HG03135 (cell line): ENCODE data around the gene SMARCC1.

Experiments
- ATAC-seq: cut with Tn5 transposase; IDR thresholded peaks from one replicate; pipeline ENCODE4 v1.9.1; 2021; ENCODE audit warnings: mild to moderate bottlenecking, moderate library complexity; ENCODE audit not compliant: unreplicated experiment

The SMARCC1 gene

DNA sequence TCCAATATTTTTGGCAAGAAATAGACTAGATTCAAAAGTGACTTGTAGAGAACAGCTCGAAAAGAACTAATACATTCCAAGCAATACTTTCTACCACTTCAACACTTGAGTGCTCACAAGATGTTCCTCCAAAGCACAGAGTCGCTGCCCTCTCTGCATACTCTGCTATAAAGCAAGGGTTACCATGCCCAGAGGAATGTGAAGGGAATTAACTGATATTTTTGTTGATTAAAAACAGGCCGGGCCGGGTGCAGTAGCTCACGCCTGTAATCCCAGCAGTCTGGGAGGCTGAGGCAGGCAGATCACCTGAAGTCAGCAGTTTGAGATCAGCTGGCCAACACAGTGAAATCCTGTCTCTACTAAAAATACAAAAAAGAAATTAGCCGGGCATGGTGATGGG is 145.5 kb downstream of the SMARCC1 start:
- no peak for ATAC-seq

DNA sequence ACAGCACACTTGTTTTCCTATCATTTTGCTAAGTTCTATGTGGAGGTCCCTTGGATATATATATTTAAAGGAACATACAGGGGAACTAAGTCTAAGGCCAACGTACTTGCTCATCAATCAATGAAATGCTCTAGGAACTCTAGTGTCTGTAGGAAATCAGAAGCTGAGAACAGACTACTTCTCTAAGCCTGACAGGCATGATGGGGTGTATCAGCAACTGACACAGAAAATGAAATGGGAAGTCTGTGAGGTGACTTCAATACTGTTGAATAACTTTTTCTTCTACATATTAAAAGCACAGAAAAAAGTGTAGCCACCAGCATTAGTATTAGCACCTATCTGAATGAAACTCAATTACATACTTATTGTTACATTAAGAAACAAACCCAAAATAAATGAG is 146.2 kb downstream of the SMARCC1 start:
- ATAC-seq = no peak

DNA sequence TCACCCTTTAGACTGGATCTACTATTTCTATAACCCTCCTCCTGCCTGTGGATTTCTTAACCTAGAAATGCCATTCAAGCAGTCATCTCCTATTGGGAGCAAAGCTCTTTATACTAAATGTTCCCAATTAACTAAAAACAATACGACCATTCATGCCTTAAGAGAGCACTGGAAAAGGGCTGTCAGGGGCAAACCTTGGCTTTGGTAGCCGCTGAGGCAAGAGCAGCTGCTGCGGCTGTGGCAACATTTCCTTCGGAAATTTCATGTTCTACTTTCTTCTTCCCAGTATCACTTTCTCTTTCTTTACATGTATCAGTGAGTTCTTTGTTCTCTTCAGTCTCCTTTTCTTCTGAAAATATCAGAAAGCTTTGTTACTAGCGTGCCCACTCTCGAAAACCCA is 146.7 kb downstream of the SMARCC1 start:
- no peak for ATAC-seq

DNA sequence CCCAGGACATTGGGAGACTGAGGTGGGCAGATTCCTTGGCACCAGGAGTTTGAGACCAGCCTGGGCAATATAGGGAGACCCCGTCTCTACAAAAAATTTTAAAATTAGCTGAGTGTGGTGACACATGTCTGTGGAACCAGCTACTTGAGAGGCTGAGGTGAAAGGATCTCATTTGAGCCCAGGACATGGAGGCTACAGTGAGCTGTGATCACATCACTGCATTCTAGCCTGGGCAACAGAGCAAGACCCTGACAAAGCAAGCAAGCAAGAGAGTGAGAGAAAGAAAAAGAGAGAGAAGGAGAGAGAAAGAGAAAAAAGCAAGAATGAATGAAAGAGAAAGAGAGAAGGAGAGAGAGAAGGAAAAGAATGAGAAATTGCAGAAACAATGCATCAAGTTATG is 150.9 kb downstream of the SMARCC1 start:
- no peak for ATAC-seq

DNA sequence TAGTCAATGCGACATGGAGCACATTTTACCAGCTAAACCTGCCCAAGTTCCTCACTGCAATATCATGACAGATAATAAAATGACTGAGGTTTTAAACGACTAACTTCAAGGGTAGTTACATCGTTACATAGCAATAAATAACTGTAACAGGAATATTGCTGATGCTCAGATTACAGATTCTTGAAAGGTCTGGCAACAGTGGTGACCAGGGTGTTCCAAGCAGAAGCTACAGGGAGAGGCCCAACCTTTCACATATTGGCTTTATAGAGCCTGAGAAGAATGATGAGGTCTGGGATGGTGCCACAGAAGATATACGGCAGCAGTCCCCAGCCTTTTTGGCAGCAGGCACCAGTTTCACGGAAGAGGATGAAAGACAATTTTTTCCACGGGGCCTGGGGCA is 151.9 kb downstream of the SMARCC1 start:
- no peak for ATAC-seq

DNA sequence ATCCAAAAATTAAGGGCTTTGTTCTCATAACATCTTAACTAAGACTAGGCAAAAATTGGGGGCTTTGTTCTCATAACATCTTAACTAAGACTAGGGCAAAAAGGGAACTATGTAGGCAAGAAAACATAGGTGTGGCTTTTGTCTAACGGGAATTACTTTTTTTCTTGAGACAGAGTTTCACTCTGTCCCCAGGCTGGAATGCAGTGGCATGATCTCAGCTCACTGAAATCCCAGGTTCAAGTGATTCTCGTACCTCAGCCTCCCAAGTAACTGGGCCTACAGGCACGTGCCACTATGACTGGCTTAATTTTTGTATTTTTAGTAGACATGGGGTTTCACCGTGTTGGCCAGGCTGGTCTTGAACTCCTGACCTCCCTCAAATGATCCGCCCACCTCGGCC is 153.3 kb downstream of the SMARCC1 start:
- no peak for ATAC-seq

DNA sequence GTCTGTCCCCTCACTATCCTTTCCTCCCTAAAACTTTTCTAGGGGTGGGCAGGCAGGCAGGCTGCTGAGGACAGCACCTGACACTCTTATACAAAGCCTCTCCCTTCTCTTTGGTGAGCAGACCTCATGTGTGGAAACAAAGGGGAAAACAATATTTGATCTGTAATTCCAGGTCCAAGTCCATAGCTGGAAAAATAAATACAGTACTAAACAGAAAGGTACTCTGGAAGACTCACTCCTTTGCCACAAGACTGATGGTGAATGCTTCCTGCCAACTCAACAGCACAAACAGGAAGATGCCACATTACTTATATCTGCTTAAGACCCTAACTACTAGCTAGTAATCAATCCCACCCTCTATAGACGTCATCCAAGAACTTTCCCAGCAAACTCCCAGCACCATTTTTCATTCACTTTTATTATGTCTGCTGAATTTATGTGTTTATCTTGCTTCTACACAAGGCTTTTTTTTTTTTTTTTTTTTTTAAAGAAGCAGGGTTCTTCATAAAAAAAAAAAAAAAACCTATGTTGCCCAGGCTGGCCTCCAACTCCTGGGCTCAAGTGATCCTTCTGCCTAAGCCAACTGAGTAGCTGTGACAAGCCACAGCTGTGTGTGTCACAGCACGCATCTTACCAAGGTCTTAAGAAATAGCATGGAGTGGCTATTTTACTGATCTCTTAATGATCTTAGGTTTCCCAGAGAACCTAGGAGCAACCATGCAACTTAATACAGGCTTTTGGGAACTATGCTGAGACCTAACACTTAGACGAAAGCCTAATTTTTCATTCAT is 158.8 kb downstream of the SMARCC1 start:
- ATAC-seq = no peak

DNA sequence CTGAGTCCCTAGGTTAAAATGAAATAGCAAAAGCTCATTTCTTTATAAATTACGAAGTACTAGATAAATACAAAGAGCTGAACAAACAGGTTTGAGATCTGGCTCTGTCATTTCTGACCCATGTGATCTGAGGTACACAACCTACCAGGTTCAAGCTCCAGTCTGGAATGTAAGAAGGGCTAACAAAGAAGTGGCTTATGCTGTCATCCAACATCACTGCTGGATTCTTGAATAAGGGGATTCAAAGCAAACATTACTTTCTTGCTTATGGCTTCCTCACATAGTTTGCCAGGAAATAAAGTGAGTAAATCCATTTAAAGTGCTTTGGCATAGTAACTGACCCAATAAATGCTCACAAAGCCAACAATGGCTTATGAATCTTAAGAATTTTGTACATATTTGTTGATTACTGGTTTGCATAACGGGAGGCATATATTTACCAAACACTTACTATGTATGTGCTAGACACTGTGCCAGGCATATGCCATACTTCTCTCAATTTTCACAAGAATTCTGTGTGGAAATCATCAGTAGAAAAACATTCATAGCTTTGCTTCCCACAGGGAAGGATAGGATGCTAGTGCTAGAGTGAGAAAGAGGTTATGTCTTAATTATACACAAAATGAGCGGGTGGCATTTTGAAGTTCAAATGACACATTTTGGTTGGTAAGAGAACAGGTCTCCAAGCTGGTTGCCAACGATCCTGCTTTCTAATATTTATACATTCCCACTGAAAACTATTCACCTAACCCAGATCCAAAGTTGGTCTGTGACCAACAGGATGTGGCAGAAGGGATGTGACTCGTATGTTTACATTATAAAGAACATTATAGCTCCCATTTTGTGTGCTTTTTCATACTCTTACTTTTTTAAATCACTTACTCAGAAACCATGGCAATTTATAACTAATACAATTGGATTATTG is 164.3 kb downstream of the SMARCC1 start:
- no peak for ATAC-seq

DNA sequence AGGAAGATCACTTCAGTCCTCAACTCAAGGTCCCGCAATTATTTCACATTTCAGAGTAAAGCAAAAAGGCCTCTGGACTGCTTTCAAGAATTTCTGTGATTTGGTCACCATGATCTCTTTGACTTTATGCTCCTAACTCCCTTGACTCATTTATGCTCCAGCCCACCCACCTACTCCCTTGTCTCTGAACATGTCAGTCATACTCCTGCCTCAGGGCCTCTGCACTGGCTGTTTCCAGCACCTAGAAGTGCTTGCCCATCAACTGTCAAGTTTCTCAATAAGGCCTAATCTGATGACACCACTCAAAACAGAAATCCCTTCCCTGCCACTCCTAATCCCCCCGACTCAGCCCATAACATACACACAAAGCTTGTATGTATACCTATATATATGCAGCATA is 166.9 kb downstream of the SMARCC1 start:
- ATAC-seq = no peak

DNA sequence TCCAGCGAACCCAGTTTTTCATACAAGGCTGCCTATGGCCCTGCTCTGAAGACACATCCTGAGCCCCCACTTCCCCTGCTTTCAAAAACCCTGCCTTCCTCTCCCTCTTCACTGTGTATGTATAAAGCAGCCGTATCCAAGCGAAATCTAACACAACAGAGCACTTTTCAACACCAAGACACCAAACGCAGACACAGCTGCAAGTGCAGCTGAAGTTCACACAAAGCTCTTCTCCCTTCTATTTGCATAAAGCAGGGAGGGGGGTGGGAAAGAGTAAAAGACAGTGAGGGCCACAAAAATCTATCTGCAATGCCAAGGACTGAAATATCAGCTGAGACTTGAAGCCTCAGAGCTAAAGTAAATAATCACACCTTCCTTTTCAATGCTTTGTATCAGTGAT is 168.0 kb downstream of the SMARCC1 start:
- ATAC-seq = no peak

DNA sequence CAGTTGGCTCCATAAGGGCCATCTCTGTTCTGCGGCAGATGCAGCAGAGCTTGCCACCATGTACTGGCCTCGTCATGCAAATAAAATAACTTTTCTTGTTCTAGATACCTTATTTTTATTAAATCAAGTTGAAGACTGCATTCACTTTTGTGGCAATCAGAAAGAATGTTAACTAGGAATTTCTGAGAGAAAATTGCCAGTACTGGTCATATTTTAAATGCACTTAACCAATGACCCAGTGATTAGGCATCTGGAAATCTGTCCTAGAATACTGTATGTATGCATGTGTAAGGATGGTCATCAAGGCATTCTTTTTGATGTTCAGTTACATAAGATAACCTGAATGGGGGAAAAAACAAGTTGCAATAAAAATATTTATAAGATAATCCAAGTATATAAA is 168.8 kb downstream of the SMARCC1 start:
- ATAC-seq = no peak

DNA sequence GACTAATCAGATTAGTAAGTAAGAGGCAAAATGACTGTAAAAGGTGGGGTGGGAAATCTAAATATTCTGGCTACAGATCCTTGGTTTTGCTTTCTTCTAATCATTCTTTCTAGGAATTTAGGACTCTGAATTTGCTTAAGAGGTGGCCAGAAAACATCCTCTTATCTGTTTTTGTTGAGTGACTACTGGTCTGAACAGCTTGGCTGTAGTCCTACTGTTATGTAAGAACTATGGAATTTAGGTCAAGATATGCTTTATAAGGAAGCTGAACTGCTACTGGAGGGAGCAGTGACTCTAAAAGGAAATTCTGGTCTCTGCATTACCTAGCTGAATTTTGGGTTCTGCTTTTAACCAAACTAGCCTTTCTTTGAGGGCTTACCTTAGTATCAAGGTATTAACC is 169.5 kb downstream of the SMARCC1 start:
- no peak for ATAC-seq

DNA sequence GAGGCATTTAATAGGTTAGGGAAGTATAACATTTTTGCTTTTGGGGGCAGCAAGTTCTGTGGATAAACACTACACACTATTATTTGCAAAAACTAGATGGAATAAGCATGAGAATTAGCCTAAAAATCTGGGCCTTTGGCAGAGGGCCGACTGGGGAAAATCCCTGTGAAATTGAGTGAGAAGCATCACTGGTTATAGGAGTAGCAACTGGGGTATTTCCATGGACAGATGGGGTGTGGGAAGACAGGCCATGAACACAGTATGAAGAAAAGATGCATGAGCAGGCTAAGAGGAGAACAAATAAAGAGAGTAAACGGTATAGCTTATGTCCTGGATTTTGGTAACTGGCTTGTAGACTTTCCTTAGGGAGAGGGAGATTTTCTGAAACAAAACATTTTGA is 170.1 kb downstream of the SMARCC1 start:
- no peak for ATAC-seq

DNA sequence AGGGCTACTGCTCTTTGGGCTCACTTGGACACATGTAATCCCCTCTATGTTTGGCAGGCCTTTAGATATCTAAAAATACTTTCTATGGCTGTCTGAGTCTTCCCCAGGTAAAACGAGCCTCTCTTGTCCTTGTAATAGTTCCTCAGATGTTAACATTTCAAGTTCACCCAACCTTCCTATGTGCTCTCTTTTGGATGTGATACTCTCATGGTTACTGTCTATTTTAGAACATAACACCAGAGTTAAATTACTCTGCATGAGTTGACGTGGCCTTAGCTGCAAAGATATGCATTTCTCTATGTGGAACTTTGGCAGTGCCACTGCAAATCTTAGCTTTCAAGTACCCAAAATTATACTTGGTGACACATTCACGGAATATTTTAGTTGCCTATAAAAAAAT is 171.1 kb downstream of the SMARCC1 start:
- no peak for ATAC-seq

DNA sequence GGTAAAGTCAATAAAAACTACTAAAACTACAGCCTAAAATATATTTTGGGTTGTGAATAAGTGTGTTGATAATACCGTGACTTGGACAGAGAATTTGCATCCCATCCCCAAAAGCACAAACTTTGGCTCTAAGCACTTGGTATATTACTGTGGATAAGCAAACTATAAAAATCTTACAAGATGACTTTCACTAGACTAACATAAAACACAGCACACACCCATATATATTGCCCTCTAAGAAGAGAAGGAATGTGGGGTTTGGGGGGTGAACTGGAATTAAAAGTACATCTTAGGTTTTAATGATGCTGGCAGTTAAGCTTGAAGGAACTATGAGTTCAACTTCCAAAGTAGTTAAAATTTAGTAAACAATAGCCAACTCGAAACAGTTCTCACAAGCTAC is 174.4 kb downstream of the SMARCC1 start:
- ATAC-seq = no peak

DNA sequence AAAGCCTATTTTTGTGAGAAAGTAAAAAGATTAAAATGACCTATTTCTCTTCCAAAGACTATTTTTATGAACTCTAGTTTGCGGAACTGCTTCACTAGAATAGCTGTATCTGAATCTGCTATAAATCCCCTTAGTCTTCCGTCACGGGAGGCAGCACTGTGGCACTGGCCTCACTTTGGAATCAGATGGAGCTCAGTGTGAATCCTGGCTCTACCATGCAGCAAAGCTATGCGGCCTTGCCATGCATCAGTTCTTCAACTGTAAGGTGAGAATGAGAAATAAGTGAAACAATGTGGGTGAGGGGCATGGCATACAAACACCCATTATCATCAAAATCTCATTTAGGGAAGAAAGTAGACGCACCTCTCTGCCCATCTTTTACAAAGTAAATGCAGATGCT is 175.5 kb downstream of the SMARCC1 start:
- no peak for ATAC-seq

DNA sequence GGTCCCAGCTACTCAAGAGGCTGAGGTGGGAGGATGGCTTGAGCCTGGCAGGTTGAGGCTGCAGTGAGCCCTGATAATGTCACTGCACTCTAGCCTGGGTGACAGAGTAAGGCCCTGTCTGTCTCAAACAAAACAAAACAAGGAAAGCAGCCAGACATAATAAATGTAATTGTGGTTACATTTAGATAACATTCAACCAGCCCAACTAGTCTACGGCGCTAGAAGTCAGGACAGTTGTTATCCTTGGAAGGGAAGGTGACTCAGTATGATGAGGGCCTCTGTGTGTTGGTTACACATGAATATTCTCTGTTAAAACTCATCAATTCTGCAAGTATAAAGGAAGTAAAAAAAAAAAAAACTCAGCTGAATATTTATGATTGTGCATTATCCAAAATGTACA is 176.0 kb downstream of the SMARCC1 start:
- no peak for ATAC-seq

DNA sequence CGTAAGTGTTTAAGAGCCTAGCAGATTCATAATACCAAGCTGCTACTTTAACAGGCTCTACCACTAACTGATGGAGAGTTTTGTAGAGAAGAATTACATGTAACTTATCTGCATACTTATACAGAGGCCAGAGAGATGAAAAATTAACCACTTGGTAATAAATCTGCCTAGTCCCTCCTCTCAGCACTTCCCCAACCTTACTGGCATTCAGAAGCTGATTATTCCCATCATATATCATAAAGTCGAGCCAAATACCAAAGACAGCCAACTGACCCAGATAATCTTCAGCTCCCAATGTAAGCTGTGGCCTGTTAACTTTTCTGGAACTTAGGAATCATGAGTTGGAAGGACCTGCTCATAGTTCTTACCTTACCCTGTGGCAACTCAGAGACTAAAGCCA is 177.5 kb downstream of the SMARCC1 start:
- ATAC-seq = no peak

DNA sequence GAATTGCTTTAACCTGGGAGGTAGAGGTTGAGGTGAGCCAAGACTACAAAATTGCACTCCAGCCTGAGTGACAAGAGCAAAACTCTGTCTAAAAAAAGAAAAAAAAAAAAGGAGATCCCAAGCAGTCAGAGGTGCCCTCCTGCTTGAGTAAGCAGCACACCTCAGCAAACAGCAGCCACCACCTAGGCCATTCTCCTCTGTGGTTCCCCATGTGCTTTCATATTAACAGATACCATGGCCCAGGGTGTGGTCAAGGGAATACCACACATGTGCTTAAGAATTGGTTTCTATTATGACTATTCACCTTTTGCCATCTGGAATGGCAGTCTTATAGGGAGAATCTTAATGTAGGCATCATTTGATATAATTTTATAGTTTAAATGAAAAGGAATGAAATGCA is 178.4 kb downstream of the SMARCC1 start:
- no peak for ATAC-seq

DNA sequence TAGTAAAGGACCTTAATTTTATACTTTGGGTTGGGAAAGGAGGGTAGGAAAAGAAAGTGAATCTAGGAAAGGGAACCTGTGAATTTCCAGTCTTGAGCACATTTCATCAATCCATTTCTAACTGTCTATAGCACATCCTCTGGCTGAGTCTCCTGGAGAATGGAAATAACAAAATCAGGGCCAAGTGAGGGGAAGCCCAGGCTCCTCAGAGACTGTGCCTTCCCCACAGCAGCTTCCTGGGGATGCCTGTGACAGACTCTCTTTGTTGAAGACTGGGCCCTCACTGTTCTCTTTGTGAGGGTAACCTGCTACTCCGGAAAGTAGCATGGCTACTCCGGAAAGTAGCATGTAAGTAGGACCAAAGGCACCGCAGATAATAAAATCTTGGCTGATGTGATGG is 180.4 kb downstream of the SMARCC1 start:
- ATAC-seq = no peak

DNA sequence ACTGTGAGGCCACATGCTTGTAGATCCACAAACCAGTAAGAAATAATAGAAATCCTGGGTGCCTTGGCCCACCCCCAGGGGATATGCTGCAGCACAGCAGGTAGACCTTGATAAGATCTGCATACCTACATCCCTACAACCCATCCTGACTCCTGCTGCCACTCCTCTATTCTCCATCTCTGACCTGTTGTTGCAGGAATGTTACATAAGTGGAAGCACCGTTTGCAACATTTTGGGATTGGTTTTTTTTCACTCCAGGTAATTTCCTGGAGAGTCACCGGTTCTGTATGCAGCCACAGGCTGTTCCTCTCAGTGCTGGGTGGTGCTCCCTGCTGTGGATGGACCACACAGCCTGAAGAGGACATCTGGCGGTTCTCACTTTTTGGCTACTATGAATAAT is 186.9 kb downstream of the SMARCC1 start:
- ATAC-seq = no peak

DNA sequence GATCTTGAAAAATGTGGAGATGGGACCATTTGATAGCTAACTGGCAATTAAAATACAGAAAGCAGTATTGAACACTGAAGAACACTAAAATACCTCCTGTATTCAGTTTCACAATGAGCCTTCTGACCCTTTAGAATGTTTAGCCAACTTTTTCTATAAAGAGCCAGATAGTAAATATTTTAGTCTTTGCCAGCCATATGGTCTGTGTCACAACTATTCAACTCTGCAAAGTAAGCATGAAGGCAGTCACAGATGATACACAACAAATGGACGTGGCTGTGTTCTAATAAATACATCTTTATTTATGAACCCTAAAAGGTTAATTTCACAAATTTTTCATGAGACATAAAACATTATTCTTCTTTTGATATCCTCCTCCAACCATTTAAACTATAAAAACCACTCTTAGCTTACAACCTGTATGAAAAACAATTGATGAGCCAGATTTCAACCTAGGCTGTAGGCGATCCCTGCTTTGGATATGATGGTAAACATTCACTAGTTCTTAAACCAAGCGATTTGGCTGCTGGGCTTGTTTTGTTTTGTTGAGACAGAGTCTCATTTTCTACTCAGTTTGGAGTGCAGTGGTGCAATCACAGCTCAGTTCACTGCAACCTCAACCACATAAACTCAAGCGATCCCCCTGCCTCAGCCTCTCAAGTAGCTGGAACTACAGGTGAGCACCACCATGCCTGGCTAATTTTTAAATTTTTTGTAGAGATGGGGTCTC is 189.5 kb downstream of the SMARCC1 start:
- ATAC-seq = no peak
